AG10803 (cell line): ENCODE data around the gene FHL2.

Experiments used
- DNase-seq: peaks from one replicate; pipeline ENCODE4 v3.0.0; 2010; ENCODE audit warnings: low read depth
- H3K4me3 ChIP-seq: 2 replicates; pipeline ENCODE4 v1.5.1; 2011; ENCODE audit warnings: mild to moderate bottlenecking, low read length, control low read depth
- TF ChIP-seq, protein P1 (sequence below): conservative IDR thresholded peaks from 2 replicates; pipeline ENCODE4 v1.5.1; 2011; ENCODE audit warnings: mild to moderate bottlenecking, low read length, control low read depth, inconsistent platforms

The FHL2 gene

DNA sequence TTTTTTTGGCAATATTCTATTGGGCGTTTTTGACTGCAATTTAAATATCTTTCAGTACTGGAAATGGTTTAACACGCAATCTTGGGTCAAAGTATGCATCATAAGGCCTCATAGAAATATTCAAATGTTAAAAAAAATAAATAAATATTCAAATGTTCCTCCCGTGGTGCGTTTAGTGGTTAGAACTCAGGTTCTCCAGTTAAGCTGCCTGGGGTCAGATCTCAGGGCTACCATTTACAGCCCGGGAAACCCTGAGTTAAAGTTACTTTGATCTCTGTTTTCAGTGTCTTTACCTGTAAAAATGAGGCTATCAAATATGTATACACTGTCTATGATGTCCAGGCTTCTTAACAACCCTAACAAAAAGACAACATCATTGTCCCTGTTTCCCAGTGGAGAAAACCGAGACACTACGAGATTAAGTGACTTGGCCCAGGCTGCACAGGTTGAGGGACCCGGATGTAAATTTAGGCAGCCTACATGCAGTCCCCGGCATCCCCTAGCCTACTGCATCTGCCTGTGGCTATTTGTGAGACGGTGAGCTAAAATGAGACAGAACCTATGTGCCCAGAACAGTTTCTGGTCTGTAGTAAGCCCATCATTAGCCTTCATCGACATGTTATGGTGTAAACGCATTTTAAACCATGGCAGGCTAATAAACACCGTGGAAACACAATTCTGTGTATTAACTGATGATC lies 1.7 kb downstream of the FHL2 start:
- peak overlapping the region; percentile 96 for H3K4me3 ChIP-seq

DNA sequence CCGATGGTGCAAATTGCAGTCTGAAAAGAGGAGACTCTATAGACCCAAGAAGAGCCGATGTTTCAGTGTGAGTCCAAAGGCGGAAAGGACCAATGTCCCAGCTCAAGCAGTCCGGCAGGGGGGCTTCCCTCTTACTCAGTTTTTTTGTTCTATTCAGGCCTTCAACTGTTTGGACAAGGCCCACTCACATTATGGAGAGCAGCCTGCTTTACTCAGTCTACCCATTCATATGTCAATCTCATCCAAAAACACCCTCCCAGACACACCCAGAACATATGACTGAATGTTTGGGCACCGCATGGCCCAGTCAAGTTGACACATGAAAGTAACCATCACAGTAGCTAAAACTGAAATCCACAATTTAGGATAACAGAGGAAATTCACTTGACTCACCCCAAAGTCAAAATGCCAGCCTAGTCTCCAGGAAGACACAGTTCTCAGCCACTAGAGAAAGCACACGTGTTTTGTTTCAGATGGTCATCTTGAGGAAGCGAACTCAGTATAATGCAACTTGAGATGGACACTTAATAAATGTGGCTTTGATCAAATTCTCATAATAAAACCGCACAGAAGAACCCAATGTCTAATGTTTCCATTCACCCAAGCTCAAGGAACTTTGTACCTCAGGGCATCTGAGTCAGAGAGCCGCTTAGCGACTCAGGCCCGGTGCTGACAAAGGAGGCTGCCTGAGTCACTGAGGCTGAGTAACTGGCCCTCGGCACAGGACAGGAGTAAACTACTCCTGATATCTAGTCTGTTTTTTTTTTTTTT lies 2.4 kb downstream of the FHL2 start:
- H3K4me3 ChIP-seq = peak overlapping the region; percentile 96

More for the DNA sequence above, 1.7 kb downstream of the FHL2 start:
- TF ChIP-seq, protein P1, sequence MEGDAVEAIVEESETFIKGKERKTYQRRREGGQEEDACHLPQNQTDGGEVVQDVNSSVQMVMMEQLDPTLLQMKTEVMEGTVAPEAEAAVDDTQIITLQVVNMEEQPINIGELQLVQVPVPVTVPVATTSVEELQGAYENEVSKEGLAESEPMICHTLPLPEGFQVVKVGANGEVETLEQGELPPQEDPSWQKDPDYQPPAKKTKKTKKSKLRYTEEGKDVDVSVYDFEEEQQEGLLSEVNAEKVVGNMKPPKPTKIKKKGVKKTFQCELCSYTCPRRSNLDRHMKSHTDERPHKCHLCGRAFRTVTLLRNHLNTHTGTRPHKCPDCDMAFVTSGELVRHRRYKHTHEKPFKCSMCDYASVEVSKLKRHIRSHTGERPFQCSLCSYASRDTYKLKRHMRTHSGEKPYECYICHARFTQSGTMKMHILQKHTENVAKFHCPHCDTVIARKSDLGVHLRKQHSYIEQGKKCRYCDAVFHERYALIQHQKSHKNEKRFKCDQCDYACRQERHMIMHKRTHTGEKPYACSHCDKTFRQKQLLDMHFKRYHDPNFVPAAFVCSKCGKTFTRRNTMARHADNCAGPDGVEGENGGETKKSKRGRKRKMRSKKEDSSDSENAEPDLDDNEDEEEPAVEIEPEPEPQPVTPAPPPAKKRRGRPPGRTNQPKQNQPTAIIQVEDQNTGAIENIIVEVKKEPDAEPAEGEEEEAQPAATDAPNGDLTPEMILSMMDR = no peak
- no peak for DNase-seq

DNA sequence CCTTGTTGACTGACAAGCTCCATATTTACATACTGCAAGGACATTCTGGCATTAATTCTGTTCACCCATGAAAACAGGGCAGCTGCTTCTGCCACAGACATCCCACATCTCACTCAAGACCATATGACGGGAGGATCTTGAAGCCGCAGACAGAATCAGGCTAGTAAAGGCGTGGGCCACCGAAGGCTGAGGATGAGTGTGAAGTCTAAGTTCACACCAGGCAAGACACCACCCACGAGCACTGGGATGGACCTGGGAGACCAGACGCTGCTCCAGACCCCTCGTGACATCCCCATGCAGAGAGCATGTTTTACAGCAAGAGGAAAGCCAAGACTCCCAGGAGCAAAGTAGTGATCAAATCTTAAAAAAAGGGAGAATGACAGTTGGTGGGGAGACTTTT lies 3.2 kb downstream of the FHL2 start:
- TF ChIP-seq, protein P1 = no peak
- DNase-seq = no peak
- peak overlapping the region; percentile 96 for H3K4me3 ChIP-seq

More for the DNA sequence above, 2.4 kb downstream of the FHL2 start:
- TF ChIP-seq, protein P1 = no peak
- DNase-seq = peak; percentile 97

DNA sequence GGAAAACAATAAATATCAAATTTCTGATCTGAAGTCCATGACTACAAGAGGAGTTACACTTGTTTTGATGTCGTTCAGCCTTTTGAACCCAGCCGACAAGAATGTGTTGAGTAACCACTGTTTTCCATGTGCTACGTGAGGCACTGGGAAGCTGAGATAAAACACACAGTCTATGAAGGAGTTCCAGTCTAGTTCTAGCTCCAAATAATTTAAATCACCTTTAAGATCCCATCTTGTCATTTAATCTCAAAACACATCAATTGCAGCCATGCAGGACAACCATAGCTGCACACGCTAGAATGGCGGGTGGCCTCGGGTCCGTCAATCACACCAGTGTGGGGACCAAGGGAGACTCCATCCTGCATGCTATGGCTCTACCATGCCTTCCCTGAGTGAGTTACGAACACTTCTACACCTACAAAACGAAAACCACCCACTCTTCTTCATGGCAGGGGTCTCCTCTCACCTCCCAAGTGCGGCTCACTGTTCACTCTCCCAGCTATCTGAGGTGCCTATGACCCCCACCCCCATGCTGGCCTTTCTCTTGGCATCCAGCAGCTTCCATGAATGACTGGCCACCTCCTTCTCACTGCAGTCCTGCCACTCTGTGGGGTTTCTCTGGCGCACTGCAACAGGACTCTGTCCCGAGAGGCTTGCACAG lies 3.8 kb downstream of the FHL2 start:
- DNase-seq = peak; percentile 42
- TF ChIP-seq, protein P1 = no peak
- H3K4me3 ChIP-seq = peak overlapping the region; percentile 96

DNA sequence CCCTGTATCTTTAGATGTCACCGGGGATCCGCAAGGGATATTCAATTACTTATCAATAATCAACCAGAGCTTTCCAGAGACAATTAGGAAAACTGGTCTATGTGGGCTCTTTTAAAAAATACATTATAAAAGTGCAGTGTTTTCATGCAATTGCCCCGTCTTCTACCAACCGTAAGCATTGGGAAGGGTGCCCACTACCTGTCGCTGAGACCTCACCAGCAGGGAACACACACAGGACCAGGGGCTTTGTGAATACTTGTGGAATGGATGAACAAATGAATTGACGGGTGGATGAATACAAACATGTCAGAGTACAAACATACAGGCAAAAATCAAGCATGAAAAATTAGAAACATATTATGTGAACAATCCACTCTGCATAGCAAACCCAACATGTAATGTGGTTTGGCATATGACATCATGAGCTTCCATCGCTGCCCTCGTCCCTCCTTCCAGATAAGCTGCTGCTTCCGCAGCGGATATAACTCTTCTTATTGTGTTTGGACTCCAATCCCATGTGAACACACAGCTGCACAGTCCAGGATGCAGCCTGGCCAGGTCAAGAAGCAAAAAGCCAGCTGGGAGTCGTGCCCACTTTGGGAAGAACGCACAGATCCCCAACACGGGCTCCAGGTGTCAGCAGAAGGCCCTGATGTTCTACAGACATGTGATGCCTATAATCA lies 5.3 kb downstream of the FHL2 start:
- peak overlapping the region; percentile 13 for H3K4me3 ChIP-seq
- DNase-seq = peak; percentile 86
- TF ChIP-seq, protein P1 = no peak

DNA sequence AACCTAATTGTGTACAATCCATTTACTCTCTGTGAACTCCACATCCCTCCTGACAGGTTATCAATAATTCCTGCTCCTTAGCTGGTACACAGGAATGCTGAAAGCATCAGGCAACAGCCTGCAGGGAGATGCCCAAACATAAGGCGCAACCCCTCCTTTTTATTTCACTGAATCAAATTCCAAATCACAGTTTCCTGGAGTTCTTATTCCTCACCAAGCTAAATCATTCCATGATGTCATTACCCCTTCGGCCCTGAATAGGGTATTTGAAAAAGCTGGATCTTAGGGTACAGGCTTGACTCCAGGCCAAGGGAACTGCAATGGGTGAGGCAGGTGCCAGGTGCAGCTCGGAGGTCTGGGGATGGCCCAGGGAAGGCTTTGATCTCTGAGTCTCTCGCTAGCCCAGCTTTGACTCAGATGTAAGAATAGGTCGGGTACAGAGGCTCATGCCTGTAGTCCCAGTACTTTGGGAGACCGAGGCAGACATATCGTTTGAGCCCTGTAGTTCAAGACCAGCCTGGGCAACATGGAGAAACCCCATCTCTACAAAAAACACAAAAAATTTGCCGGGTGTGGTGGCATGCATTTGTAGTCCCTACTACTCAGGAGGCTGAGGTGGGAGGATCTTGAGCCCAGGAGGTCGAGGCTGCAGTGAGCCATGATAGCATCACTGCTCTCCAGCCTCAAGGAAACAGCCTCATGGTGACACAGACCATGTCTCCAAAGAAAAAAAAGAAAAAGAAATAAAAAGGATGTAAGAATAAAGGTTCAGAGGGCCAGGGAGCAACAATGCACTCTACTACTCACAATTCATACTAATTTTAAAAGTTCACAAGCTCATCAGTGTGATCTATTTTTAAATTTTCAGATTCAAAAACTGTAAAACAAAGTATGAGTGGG lies 6.8 kb downstream of the FHL2 start:
- DNase-seq = no peak
- no peak overlapping the region for H3K4me3 ChIP-seq

More for the DNA sequence above, 6.8 kb downstream of the FHL2 start:
- TF ChIP-seq, protein P1 = no peak
